Lower leg skin (tissue), 3 donors: Measurements from ENCODE around the gene PPP2R2B.

ENCODE experiments used
- CTCF ChIP-seq, 3 donors: fragments of 450-650 bp; IDR thresholded peaks; one replicate each; pipeline ENCODE4 v1.5.1; 2016; ENCODE audit warnings: antibody characterized with exemption in 3 of 3, mild to moderate bottlenecking in 3 of 3, moderate library complexity in 2 of 3
- POLR2A ChIP-seq, 2 donors: fragments of 450-650 bp; IDR thresholded peaks; one replicate each; pipeline ENCODE4 v1.6.1; 2016 to 2017; ENCODE audit warnings: antibody characterized with exemption in 2 of 2, mild to moderate bottlenecking in 1 of 2, moderate library complexity in 1 of 2

- TF ChIP-seq CTCF (IDR thresholded peaks at IDR 0.05) = no peak
- no peak for TF ChIP-seq POLR2A (IDR thresholded peaks at IDR 0.05)
These were observed 99.8 kb downstream of the PPP2R2B start for GRCh38 chr5:146778795-146779194.
